A673 (cell line): Measurements from ENCODE around the gene DIAPH1. TPM values are rescaled to one million over a fixed set of nuclear protein-coding genes. Genes with fewer than 3 reads are reported as not detected.

Source experiments
- BruUV-seq: library from RNA; stranded (reverse); fragments of 400-500 nt; replicated peaks from 2 replicates; lab custom pipeline; 2021; lab: Mats Ljungman, UMichigan
- CTCF ChIA-PET: fragments of 300-600 bp; sonication (Branson Sonifier 250); formaldehyde crosslinking; loops from one replicate; lab custom pipeline; 2022; ENCODE audit warnings: antibody characterized with exemption; lab: Charles Lee
- POLR2A ChIA-PET: fragments of 300-600 bp; sonication (Branson Sonifier 250); formaldehyde crosslinking; loops from one replicate; lab custom pipeline; 2022; ENCODE audit warnings: antibody characterized with exemption; ENCODE audit not compliant: low non-redundant PET; lab: Charles Lee
- DNase-seq: peaks from one replicate; pipeline ENCODE4 v3.0.0-alpha.2; 2015; ENCODE audit warnings: low spot score
- H3K27ac ChIP-seq: fragments of 200-600 bp; sonication (generic); 2 replicates; pipeline ENCODE4 v1.5.1; 2016; ENCODE audit warnings: mixed run types, low read depth, mild to moderate bottlenecking, mixed read lengths, antibody characterized with exemption, low read length; ENCODE audit not compliant: poor library complexity, severe bottlenecking
- H3K27me3 ChIP-seq: fragments of 200-600 bp; sonication (generic); replicated peaks from 2 replicates; pipeline ENCODE4 v1.6.1; 2017; ENCODE audit warnings: mixed run types, low read depth, mild to moderate bottlenecking, mixed read lengths, antibody characterized with exemption, low read length; ENCODE audit not compliant: insufficient read depth, poor library complexity
- H3K36me3 ChIP-seq: fragments of 200-600 bp; sonication (generic); 2 replicates; pipeline ENCODE4 v1.6.1; 2016; ENCODE audit warnings: mixed run types, mild to moderate bottlenecking, mixed read lengths, antibody characterized with exemption, low read length; ENCODE audit not compliant: insufficient read depth, poor library complexity, severe bottlenecking
- H3K4me1 ChIP-seq: fragments of 200-600 bp; sonication (generic); 2 replicates; pipeline ENCODE4 v1.6.1; 2017; ENCODE audit warnings: mixed run types, mild to moderate bottlenecking, mixed read lengths, antibody characterized with exemption, low read length; ENCODE audit not compliant: insufficient read depth, poor library complexity, severe bottlenecking
- H3K4me3 ChIP-seq: fragments of 200-600 bp; sonication (generic); 2 replicates; pipeline ENCODE4 v1.5.1; 2016; ENCODE audit warnings: low read depth, mixed run types, mild to moderate bottlenecking, mixed read lengths, low read length; ENCODE audit not compliant: poor library complexity, severe bottlenecking
- H3K9me3 ChIP-seq: fragments of 200-600 bp; sonication (generic); 2 replicates; pipeline ENCODE4 v1.6.1; 2016; ENCODE audit warnings: mixed run types, low read depth, mild to moderate bottlenecking, mixed read lengths, antibody characterized with exemption, low read length; ENCODE audit not compliant: poor library complexity, severe bottlenecking
- CTCF ChIP-seq: fragments of 300-800, 200-600 bp; sonication (generic); conservative IDR thresholded peaks from 2 replicates; pipeline ENCODE4 v1.5.1; 2017; ENCODE audit warnings: low read depth, mild to moderate bottlenecking, antibody characterized with exemption, low read length, moderate library complexity, mixed read lengths
- EZH2 ChIP-seq: fragments of 200-600 bp; sonication (generic); IDR thresholded peaks from 2 replicates; pipeline ENCODE4 v1.6.1; 2017; ENCODE audit warnings: borderline replicate concordance, low read depth, mild to moderate bottlenecking, mixed read lengths, antibody characterized with exemption, low read length; ENCODE audit not compliant: poor library complexity, severe bottlenecking
- intact Hi-C: fragments of 100-400 bp; cut with micrococcal nuclease; formaldehyde crosslinking; loops from one replicate; pipeline ENCODE4 v1.10.0; 2022; ENCODE audit not compliant: unreplicated experiment
- total RNA-seq: library from RNA; stranded (reverse); gene quantifications from 2 replicates; pipeline ENCODE4 v1.2.3, GENCODE V29; 2021

Gene DIAPH1
- total RNA-seq, 1 experiment from 2014 or later = 109 TPM

GRCh38 chr5:141517312-141517711 lies 101.5 kb downstream of the DIAPH1 start:
- H3K36me3 ChIP-seq = peaks cover 24% of the 10 kb centered on the region
- H3K4me3 ChIP-seq = no peak overlapping the region
- peaks cover 70% of the 10 kb centered on the region for H3K4me1 ChIP-seq
- no peak for TF ChIP-seq CTCF
- TF ChIP-seq EZH2 = no peak
- ChIA-PET POLR2A (no interaction called here), CTCF (no interaction called here)
- no peak for DNase-seq
- H3K27me3 ChIP-seq = no peaks in the 10 kb centered on the region
- peak overlapping the region; percentile 92 for H3K27ac ChIP-seq
- intact Hi-C loops = no loop called here
- BruUV-seq = no TSS peak
- no peaks in the 10 kb centered on the region for H3K9me3 ChIP-seq

- intact Hi-C loops = no loop called here
- POLR2A ChIA-PET = no interaction called here
Observed at GRCh38 chr5:141516672-141517025, 102.2 kb downstream of the DIAPH1 start.

GRCh38 chr5:141515946-141516671 lies 102.7 kb downstream of the DIAPH1 start:
- no peak for TF ChIP-seq EZH2
- H3K27me3 ChIP-seq = no peaks in the 10 kb centered on the region
- H3K4me3 ChIP-seq = no peak overlapping the region
- DNase-seq = no peak
- H3K36me3 ChIP-seq = peaks cover 32% of the 10 kb centered on the region
- no TSS peak for BruUV-seq
- peaks cover 57% of the 10 kb centered on the region for H3K4me1 ChIP-seq
- POLR2A ChIA-PET = no interaction called here
- no peaks in the 10 kb centered on the region for H3K9me3 ChIP-seq
- intact Hi-C loops = no loop called here
- CTCF ChIA-PET = no interaction called here
- H3K27ac ChIP-seq = peak overlapping the region; percentile 92

More at GRCh38 chr5:141516672-141517025, 102.2 kb downstream of the DIAPH1 start:
- TF ChIP-seq EZH2 = no peak
- no peak for TF ChIP-seq CTCF
- no peaks in the 10 kb centered on the region for H3K9me3 ChIP-seq
- peaks cover 63% of the 10 kb centered on the region for H3K4me1 ChIP-seq
- no peak overlapping the region for H3K4me3 ChIP-seq
- no peak for DNase-seq
- no peaks in the 10 kb centered on the region for H3K27me3 ChIP-seq
- CTCF ChIA-PET = no interaction called here
- peak overlapping the region; percentile 92 for H3K27ac ChIP-seq
- H3K36me3 ChIP-seq = peaks cover 27% of the 10 kb centered on the region
- BruUV-seq = no TSS peak
